Head of caudate nucleus (tissue), 42 donors: Measurements from ENCODE around the gene HES2.

Experiments
- DNase-seq, 42 donors: peaks; one replicate each; pipeline versions ENCODE4 v3.0.0 to v3.0.0-alpha.2; 2020 to 2021; ENCODE audit warnings: mixed read lengths in 7 of 42
- intact Hi-C: fragments of 100-400 bp; cut with DNase I; formaldehyde crosslinking; loops from one replicate; pipeline ENCODE4 v1.15.0; 2022

The HES2 gene

GRCh38 chr1:6367381-6368012 is 52.2 kb downstream of the HES2 start:
- DNase-seq, result peak in 13 of 42 donors; percentile 16 to 62 (median 36)
- intact Hi-C loops, result no loop called here

- DNase-seq, result no peak
- intact Hi-C loops, result no loop called here
Measured at GRCh38 chr1:6365047-6365446, 54.7 kb downstream of the HES2 start.

GRCh38 chr1:6363085-6363884 is 56.4 kb downstream of the HES2 start:
- peak; percentile 35 to 88 (median 74) for DNase-seq
- intact Hi-C loops, result loop anchor here (5.0 kb wide), 1 partner anchor 44 kb away; no protein-coding TSS in a partner anchor
